GM18867 (cell line): ENCODE data around the gene SLC4A4.
"Not testable (repeated sequence)": the region's sequence is repeated elsewhere in the genome, so short reads cannot be mapped to it uniquely, and the experiment has no call there.

ENCODE experiments used
- ATAC-seq: cut with Tn5 transposase; IDR thresholded peaks from one replicate; pipeline ENCODE4 v1.9.1; 2021; ENCODE audit warnings: mild to moderate bottlenecking, moderate library complexity; ENCODE audit not compliant: unreplicated experiment

Gene SLC4A4

DNA sequence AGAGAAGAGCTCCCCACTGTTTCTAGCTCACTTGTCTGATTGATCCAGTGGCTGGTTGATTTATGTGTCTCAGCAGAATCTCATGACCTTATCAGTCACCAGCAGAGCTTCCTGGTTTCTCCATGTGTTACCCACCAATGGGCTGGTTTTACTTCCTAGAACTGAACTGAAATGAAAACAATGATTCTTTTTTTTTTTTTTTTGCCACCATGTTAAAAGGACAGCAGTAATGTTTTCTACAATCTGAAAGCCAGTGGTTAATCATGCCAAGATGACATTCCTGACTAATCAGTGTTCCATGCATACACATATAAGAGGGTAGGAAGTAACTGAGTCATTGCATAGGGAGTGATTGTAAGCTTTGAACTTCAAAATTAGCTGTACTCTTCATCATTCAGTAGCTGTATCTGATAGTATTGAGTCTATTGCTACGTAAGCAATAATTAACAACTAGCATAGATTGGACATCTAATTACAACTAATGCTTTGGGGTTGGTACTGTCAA lies 67.7 kb downstream of the SLC4A4 start:
- ATAC-seq = no peak

DNA sequence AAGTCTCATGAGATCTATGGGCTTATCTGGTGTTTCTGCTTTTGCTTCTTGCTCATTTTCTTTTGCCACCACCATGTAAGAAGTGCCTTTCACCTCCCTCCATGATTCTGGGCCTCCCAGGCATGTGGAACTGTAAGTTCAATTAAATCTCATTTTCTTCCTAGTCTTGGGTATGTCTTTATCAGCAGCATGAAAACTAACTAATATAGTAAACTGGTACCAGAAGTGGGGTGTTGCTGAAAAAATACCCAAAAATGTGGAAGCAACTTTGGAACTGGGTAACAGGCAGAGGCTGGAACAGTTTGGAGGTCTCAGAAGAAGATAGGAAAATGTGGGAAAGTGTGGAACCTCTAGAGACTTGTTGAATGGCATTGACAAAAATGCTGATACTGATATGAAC lies 70.1 kb downstream of the SLC4A4 start:
- not testable (repeated sequence) for ATAC-seq

DNA sequence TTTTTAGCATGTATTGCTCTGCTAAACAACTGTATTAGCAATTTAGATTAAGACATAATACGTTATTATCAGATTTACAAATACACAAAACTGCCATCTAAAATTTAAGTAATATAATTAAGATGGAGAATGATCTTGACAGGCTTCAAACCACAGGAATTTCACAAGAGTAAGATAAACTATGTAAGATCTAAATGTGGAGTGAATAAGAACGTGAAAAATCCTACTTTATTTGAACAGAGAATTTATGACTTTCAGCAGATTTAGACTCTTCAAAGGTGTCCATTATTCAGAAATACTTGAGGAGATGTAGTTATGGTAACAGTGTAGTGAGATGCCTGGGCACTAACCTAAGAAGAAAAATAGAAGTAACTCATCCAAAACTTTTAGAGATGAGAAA lies 73.2 kb downstream of the SLC4A4 start:
- ATAC-seq = no peak

DNA sequence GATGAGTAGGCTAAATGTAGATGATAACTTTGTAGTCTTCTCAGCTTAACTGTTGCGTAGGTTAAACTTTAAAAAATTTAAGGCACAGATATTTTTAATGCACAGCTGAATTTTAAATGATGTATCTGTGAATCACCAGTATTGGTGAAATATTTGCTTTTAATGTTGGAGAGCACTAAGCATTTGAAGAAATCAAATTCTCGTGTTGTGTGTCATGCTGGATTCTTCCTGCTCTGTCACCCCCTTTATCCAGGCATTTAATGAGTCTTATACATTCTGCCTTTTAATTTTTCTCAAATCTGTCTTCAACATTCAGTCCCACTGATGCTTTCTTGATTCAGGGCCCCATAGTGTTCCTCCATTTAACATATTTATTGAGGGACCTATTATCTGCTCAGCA lies 76.7 kb downstream of the SLC4A4 start:
- no peak for ATAC-seq

DNA sequence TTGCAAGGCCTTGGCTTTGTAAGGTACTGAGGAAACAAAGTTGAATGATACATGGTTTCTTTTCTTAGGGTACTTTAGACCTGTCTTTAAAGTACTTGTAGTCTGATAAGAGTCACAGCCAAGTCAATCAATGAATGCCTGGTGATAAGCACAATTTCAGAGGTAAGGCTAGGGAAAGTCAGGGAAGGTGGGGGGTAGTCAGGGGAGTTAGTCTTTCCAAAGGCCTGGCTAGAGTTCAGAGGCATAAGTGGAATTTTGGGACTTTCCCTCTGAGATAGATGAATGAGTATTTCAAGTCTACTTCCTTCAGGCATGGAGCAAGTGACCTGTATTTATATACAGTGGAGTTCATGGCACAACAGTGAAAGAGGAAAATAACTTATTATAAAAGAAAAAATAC lies 78.3 kb downstream of the SLC4A4 start:
- ATAC-seq = no peak

DNA sequence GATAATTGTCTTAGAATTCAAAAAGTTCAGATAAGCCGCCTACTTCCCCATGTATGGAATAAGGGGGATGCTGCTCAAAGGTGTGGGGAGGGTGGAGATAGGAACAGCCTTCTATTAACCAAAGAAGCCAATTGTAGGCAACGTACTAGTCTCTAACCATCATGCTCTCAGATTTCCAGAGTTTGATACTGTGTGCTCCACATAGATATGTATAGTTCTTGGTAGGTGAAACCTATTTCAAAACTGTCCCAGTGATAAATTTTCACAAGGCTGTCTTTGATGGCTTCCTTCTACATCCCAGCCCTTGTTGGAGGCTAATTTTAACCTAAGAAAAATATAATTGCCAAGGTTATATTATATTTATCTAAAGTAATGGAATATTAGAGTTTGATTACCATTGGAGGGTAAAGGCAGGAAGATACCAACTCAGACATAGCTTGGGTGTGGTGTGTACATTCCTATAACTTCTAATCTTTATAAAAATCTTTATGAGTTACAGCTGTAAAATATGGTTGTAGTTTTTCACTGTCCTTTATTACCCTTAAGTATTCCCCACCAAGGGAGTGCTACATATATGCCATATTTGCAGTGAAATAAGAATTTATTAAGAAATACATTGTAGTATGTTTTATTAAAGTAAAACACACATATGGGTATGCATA lies 87.7 kb downstream of the SLC4A4 start:
- no peak for ATAC-seq

DNA sequence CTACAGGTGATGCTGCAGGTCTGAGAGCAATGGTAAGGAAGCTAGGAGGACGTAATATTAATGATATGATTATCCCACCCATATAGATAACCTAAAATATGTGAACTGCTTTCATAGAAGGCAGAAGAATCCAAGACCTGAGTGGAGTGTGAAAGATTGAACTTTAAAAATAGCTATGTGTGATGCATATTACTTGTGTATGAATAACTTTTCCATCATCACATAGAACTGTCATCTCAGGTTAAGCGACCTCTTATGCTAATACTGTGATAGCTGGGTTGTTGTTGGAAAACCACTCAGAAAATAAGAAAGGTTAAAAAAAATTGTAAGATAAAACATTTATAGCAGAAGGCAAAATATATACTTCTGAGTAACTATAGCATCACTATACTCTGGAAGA lies 90.3 kb downstream of the SLC4A4 start:
- no peak for ATAC-seq

DNA sequence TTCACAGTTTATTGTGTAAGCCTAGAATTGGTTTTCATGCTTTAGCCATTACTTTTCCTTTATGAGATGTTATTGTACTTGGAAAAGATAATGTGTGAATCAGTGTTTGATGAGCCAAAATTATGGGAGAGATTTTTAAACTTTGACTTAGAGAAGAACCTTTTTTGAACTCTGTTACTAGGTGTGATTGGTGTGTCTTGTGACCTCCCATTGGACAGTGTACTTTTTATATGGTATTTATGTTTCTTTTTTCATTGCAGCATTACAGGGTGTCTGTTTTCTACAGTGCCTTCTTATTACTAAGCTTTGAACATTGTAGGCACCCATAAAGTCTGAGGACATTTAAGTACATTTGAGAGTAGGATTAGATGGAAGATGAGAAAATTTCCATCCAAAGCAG lies 91.1 kb downstream of the SLC4A4 start:
- ATAC-seq = no peak

DNA sequence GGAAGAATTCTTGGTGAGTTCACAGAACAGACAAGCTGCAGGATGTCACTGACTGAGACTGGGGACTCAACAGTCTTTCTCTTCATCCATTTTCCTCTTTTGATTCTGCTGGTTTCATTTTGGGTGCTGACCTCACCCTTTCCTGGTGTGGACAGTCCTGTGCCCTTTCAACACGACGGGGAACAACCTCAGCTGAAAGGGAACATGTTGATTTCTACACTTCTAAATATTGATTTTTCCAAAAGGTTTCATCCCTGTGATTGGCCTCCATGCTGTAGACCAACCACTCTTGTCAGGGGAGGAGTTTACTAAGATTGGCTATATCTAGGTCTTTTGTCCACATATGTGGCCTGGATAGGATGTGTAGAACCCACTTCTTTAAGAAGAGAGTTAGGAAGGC lies 91.8 kb downstream of the SLC4A4 start:
- no peak for ATAC-seq

DNA sequence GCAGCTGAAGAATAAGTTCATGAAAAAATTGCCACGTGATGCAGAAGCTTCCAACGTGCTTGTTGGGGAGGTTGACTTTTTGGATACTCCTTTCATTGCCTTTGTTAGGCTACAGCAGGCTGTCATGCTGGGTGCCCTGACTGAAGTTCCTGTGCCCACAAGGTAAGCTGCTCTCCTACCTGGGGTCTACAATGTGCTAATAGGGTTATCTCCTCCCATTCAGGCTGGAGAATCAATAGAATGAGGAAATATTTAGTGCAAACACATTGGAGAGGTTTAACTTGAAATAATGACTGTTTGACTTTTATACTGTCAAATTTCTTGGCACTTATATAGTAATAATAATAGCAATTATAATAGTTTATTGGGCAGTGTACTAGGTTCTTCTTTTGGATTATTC lies 101.8 kb downstream of the SLC4A4 start:
- no peak for ATAC-seq

DNA sequence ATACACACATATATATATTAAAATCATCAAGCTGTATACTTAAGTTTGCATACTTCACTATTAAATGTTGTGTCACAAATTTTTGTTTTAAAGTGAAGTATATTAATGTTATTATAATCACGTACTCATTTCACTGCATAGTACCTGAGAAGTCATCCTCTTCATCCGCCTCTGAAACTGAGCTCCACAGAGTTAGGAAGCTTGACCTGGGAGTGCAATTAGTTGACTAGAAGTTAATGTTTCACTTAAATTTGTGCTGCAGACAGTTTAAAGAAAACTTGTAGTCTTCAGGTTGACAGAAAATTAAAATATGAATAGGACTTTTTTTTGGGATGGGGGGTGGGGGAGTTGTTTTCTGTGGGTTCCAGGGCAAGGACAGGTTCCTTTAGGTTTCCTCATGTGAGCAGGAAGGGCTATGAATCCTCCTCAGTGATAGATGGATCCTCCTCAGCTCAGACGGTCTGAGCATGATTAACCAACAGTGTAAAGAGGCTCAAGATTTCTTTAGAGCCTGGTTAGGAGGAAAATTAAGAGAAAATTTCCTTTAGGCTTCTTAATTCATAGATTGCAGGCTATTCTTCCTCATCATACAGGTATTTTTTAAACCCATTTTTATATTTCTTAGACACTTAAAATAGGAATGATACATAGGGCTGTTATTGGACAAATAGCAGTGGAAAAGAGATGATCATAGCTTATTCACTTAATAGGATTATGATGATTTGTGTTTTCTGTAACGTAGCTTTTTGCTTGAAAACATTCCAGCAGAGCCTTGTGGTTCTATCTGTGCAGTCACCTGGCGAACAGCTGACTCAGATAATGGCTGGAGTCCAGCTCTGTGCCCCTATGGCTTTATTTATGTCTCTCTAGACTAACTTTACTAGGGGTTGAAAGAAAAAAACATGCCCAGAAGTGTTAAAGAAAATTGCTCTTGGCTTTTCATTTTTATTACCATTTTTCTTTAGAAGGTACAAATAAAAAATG lies 102.7 kb downstream of the SLC4A4 start:
- no peak for ATAC-seq

DNA sequence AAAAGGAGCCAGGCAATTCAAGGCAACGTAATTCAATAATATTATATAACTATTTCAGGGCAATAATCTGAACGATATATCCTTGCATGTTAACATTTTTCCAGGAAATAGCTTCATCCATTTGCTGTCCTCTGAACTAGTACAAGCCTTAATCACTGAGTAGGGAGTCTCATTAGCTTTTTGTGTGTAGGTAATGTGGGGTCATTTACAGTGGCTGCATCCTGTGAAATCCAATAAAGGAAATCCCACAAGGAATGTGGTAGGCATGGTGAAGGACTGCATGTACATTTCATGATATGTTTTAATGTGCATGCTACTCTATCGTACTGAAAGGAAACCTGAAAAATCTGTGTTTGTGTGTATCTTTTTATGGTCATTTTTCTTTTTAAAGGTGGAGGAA lies 103.5 kb downstream of the SLC4A4 start:
- ATAC-seq = no peak

DNA sequence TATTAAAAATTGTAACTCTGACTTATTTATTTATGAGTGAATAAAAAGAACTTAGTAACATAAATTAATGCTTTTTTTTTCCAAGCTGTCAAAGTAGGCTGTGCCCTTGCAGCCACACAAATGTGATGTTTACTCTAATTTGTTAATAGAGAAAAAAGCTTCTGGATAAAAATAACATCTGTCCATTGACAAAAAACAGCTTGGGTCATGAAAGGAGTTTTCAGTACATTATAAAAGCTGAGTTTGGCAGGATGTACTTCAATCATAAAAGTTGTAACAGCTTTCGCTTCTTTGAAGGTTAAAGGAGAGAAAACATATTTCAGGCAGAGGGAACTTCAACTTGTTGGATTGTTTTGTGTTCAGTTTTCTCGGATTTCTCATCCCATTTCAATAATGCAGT lies 105.6 kb downstream of the SLC4A4 start:
- no peak for ATAC-seq

DNA sequence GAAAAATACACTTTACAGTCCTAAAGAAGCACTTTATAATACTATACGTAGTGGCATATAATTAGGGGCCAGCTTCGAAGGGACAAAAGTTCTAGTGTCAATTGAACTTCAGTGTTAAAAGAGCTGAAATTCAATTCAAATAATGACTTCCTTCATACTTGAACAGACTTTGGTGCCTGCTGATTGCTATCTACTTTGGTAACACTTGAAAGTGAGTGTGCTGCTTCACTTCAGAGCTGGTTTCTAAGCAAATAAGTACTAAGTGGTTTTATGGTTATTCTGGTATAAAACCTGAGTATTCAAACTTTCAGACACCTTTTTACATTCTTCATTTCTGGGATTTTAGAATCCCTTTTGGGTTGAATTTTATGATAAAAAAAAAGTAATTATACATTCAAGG lies 107.0 kb downstream of the SLC4A4 start:
- no peak for ATAC-seq

DNA sequence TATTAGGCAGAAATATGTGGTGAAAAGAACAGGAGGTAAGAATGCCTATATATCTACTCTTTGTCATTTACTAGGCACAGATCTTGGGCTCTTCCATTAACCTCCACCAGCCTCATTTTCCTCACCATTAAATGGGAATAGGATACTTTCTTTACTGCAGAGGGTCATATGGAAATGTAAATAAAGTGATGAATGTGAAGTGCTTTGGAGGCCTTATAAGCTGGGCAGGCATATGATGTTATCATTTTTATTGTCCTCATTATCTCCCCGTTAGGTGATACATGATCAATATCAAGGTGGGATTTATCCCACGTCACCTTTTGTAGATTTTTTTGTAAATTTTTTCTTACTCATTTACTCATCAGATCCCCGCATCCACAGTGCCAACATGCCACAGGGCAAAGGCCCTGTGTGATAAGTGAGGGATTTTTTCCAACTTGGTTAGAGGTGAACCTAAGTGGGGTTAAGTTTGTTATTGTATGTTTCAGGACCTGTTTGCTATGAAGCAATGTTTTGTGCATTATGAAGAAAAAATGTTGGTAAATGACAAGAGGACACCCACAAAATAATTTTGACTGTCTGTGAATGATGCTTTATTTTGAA lies 107.8 kb downstream of the SLC4A4 start:
- no peak for ATAC-seq

DNA sequence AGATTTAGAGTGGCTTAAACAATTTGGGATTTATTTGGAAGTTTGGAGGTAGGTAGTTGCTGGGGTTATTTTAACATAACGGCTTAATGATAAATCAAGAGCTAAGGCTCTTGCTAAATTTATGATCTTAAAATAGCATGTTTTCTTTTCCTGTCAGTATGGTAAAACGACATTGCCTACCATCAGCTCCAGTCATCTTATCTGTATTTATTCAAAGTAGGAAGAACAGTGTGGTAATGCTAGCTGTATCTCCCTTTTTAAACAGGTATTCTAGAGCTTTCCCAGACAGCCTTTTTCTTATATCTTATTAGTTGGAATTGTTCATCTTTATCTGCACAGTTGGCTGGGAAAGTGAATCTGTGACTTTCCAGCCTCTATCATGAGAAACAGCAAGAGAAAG lies 110.2 kb downstream of the SLC4A4 start:
- ATAC-seq = no peak

DNA sequence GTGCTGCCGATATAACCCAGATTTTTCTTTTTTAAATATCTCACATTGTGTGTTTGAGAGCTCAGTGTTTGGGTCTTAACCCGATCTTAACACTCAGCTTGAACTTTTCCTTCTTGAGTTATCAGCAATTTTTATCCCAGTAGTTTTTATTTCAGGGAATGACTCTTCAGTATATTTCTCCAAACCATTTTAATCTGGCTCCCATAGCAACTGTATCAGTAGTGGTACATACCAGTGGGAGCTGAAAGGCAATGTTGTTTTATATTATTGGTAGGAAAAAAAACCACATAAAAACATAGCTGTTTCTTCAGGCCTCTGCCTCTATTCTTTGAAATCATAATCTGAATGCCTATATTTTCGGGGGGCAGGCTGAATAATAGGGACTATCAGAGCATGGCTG lies 111.1 kb downstream of the SLC4A4 start:
- ATAC-seq = no peak

DNA sequence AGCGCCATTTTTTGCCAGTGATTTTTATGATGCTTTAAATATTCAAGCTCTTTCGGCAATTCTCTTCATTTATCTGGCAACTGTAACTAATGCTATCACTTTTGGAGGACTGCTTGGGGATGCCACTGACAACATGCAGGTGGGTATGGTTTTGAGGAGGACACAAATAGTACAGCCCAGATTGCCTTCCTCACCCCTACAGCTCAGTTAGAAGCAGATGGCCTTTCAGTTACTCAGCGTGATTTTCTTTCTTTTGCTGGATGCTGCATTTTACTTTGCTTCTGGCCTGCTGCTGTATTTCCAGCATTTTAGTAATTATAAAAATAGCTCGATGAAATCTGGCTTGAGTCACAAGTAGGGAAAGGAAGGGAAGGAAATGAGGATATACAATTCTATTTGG lies 114.7 kb downstream of the SLC4A4 start:
- no peak for ATAC-seq

DNA sequence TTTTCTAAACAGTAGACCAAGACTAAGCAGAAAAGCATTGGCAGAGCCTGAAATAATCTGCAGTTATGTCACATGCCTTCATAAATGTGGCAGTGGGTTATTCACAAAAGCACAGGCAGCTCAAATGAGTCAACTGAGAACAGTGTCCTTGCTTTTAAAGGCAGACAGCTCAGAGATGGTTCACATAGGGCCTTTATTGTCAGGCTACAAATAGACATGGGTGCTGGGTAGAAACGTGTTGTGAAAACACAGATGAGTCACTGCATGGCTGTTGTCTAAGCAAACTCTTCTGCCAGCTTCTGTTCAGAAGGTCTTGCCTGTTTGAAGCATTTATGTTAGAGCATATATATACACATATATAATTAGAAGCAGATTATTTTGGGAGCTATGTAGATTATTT lies 118.0 kb downstream of the SLC4A4 start:
- ATAC-seq = no peak

DNA sequence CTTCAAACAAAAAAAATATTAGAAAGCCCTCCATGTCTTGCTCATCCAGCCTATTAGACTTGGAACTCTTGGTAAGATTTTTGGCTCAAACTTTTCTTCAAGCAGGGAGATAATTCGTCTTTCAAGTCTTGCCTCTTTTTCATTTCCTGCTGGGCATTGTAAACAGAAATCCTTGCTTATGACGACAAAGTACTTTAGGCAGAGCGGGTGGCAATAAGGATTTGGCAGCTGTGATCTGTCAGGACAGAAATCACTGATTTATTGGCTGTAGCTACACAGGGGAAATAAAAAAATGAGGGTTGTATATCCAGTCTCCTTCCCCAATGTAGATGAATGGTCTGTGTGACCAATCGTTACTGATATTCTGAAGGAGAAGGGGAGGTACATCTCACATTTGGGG lies 121.6 kb downstream of the SLC4A4 start:
- ATAC-seq = no peak

DNA sequence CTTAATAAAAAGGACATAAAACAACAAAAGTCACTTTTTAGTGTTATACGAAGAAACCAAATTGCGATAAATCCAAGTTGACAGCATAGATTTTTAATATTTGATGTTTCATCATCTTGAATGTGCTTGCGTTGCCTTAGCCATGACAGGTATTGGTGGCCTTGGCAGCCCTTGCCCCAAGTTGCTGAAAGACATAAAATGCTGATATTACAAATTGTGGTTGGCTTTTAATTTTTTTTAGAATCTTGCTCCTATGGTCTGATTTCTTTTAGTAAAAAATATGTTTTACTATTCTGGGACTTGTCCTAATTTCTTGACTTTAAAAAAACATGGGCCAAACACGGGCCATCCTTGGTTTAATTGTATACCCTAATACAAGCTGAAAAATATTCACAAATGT lies 122.6 kb downstream of the SLC4A4 start:
- no peak for ATAC-seq

DNA sequence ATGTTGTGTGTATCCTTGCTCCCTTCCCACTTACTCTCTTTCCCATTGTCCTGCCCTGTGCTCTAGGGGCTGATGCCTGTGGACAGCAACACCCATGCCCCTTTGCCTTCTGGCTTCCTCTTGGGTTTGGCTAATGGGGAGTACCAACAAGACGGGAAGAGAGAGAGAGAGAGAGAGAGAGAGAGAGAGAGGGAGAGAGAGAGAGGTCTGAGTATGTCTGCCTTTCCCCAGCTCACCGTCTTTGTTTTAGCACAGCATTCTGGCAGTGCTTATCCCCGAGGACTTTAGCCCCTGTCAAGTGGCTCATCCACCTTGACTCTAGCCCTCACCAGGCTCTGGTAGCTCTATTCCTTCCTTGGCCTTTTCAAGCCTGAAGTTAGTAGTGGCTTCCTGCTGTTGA lies 128.0 kb downstream of the SLC4A4 start:
- ATAC-seq = no peak
